ENCODE data around the gene ALOX15.
A peak's percentile ranks its signal among the peaks of the same experiment; 100 is the strongest.
"Not testable (repeated sequence)": the region's sequence is repeated elsewhere in the genome, so short reads cannot be mapped to it uniquely, and the experiment has no call there.

ALOX15 gene

DNA sequence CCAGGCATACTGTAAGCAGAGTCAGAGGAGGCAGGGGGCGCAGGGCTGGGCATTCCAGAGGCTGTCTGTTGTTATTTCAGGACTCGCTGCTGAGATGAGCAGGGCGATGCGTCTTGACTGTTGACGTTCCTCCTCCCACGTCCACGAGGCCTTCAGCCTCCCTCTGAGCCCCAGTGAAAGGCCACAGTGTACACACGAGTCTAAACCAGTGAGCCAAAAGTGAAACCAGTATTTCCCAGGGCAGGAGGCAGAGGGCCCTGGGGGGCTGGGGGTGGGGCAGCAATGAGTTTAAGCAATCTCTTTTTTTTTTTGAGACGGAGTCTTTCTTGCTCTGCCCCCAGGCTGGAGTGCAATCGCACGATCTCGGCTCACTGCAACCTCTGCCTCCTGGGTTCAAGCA is 35.7 kb downstream of the ALOX15 start:
- Histone ChIP-seq H4K20me1 (ENCODE audit: insufficient read depth, low read length) (no peaks in the 10 kb centered on the region), H2AFZ (ENCODE audit: low read depth, low read length) (peak overlapping the region; percentile 14; the same call in 1 of the 2 replicates), H3K9me3 (ENCODE audit: insufficient read depth, low read length, severe bottlenecking) (no peaks in the 10 kb centered on the region), H3K9ac (ENCODE audit: low read depth, low read length) (peak overlapping the region; percentile 30; the same call in 1 of the 2 replicates), H3K4me3 (ENCODE audit: low read depth in 1 of 2, low read length in 2 of 2) (no peak overlapping the region), H3K4me2 (ENCODE audit: insufficient read depth, low read length) (no peak overlapping the region), H3K36me3 (ENCODE audit: insufficient read depth, low read length) (no peaks in the 10 kb centered on the region), H3K79me2 (ENCODE audit: insufficient read depth, low read length) (no peaks in the 10 kb centered on the region), H3K27me3 (ENCODE audit: insufficient read depth, low read length, poor library complexity) (peaks cover 4% of the 10 kb centered on the region), H3K4me1 (ENCODE audit: insufficient read depth, low read length) (peaks cover 6% of the 10 kb centered on the region), H3K27ac (ENCODE audit: low read length) (0 out of 2 replicates have a peak overlapping the region, but pooled peaks have one; percentile 7)
- ATAC-seq (ENCODE audit: insufficient read depth, low read depth) = peak; percentile 96
- TF ChIP-seq EZH2 (IDR thresholded peaks at IDR 0.05; ENCODE audit: borderline replicate concordance, low read depth, low read length, severe bottlenecking) = no peak
- TF ChIP-seq, protein P1, sequence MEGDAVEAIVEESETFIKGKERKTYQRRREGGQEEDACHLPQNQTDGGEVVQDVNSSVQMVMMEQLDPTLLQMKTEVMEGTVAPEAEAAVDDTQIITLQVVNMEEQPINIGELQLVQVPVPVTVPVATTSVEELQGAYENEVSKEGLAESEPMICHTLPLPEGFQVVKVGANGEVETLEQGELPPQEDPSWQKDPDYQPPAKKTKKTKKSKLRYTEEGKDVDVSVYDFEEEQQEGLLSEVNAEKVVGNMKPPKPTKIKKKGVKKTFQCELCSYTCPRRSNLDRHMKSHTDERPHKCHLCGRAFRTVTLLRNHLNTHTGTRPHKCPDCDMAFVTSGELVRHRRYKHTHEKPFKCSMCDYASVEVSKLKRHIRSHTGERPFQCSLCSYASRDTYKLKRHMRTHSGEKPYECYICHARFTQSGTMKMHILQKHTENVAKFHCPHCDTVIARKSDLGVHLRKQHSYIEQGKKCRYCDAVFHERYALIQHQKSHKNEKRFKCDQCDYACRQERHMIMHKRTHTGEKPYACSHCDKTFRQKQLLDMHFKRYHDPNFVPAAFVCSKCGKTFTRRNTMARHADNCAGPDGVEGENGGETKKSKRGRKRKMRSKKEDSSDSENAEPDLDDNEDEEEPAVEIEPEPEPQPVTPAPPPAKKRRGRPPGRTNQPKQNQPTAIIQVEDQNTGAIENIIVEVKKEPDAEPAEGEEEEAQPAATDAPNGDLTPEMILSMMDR (IDR thresholded peaks at IDR 0.05; ENCODE audit: borderline replicate concordance, extremely low read depth, low read length, poor library complexity, severe bottlenecking) = no peak
- DNase-seq = peak; percentile 74

- H4K20me1 ChIP-seq (ENCODE audit: insufficient read depth, low read length); H3K4me2 ChIP-seq (ENCODE audit: insufficient read depth, low read length); H2AFZ ChIP-seq (ENCODE audit: low read depth, low read length); ATAC-seq (ENCODE audit: insufficient read depth, low read depth); H3K9me3 ChIP-seq (ENCODE audit: insufficient read depth, low read length, severe bottlenecking); H3K4me3 ChIP-seq (ENCODE audit: low read depth in 1 of 2, low read length in 2 of 2); H3K36me3 ChIP-seq (ENCODE audit: insufficient read depth, low read length); H3K4me1 ChIP-seq (ENCODE audit: insufficient read depth, low read length); H3K27me3 ChIP-seq (ENCODE audit: insufficient read depth, low read length, poor library complexity); H3K27ac ChIP-seq (ENCODE audit: low read length); H3K9ac ChIP-seq (ENCODE audit: low read depth, low read length); H3K79me2 ChIP-seq (ENCODE audit: insufficient read depth, low read length); DNase-seq: not testable (repeated sequence)
Observed at GRCh38 chr17:4604736-4605135, 36.7 kb downstream of the ALOX15 start.

DNA sequence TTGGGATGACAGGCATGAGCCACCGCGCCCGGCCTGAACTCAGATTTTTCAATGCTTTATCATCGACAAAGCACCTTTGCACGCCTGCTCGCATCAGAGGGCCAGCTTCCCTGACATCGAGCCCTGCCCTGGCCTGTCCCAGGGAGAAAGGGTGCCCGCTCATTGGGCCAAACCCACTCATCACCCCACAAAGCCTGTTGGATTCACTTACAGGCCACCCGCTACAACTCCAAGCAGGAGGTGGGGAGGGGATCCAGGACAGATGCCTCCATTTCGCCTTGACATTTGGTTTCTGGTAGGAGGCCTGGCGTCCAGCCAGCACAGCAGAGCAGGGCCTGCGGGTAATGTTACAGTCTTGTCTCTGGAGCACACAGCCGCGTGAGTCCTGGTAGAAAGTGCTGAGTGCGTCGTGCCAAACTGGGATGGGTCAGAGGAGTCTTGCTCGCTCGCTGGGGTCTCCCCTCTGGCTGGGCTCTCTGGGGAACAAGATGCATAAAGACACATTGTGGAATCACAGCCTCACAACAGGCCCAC is 37.3 kb downstream of the ALOX15 start:
- TF ChIP-seq, protein P1 (IDR thresholded peaks at IDR 0.05; ENCODE audit: borderline replicate concordance, extremely low read depth, low read length, poor library complexity, severe bottlenecking) = no peak
- Histone ChIP-seq H4K20me1 (ENCODE audit: insufficient read depth, low read length) (no peaks in the 10 kb centered on the region), H3K27me3 (ENCODE audit: insufficient read depth, low read length, poor library complexity) (peaks cover 6% of the 10 kb centered on the region), H3K79me2 (ENCODE audit: insufficient read depth, low read length) (no peaks in the 10 kb centered on the region), H2AFZ (ENCODE audit: low read depth, low read length) (no peak overlapping the region; the same call in 1 of the 2 replicates), H3K27ac (ENCODE audit: low read length) (no peak overlapping the region), H3K4me3 (ENCODE audit: low read depth in 1 of 2, low read length in 2 of 2) (no peak overlapping the region), H3K4me2 (ENCODE audit: insufficient read depth, low read length) (no peak overlapping the region), H3K9me3 (ENCODE audit: insufficient read depth, low read length, severe bottlenecking) (no peaks in the 10 kb centered on the region), H3K4me1 (ENCODE audit: insufficient read depth, low read length) (peaks cover 6% of the 10 kb centered on the region), H3K9ac (ENCODE audit: low read depth, low read length) (no peak overlapping the region), H3K36me3 (ENCODE audit: insufficient read depth, low read length) (no peaks in the 10 kb centered on the region)
- ATAC-seq (ENCODE audit: insufficient read depth, low read depth) (no peak), DNase-seq (no peak)

DNA sequence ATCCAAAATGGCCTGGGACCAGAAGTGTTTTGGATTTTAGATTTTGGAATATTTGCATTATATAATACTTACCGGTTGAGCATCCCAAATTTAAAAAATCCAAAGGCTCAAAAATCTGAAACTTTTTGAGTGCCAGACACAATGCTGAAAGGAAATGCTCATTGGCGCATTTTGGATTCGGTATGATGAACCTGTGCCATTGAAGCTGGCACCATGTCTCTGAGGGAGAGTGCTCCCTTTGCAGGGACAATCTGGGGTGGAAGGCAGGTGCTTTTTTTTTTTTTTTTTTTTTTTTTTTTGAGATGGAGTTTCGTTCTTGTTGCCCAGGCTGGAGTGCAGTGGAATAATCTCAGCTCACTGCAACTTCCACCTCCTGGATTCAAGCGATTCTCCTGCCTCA is 39.4 kb downstream of the ALOX15 start:
- Histone ChIP-seq H3K79me2 (ENCODE audit: insufficient read depth, low read length) (no peaks in the 10 kb centered on the region), H3K9ac (ENCODE audit: low read depth, low read length) (no peak overlapping the region), H3K9me3 (ENCODE audit: insufficient read depth, low read length, severe bottlenecking) (no peaks in the 10 kb centered on the region), H3K27me3 (ENCODE audit: insufficient read depth, low read length, poor library complexity) (peaks cover 2% of the 10 kb centered on the region), H3K4me1 (ENCODE audit: insufficient read depth, low read length) (peaks cover 6% of the 10 kb centered on the region), H3K27ac (ENCODE audit: low read length) (no peak overlapping the region), H4K20me1 (ENCODE audit: insufficient read depth, low read length) (no peaks in the 10 kb centered on the region), H3K4me2 (ENCODE audit: insufficient read depth, low read length) (no peak overlapping the region), H3K4me3 (ENCODE audit: low read depth in 1 of 2, low read length in 2 of 2) (no peak overlapping the region), H3K36me3 (ENCODE audit: insufficient read depth, low read length) (no peaks in the 10 kb centered on the region), H2AFZ (ENCODE audit: low read depth, low read length) (no peak overlapping the region)
- ATAC-seq (ENCODE audit: insufficient read depth, low read depth) (no peak), DNase-seq (no peak)
- no peak for TF ChIP-seq EZH2 (IDR thresholded peaks at IDR 0.05; ENCODE audit: borderline replicate concordance, low read depth, low read length, severe bottlenecking)
- TF ChIP-seq, protein P1 (IDR thresholded peaks at IDR 0.05; ENCODE audit: borderline replicate concordance, extremely low read depth, low read length, poor library complexity, severe bottlenecking) = no peak
